ENCODE results near the gene ITGB3.

GRCh38 chr17:47358652-47359051 lies 105.0 kb downstream of the ITGB3 start:
- TF ChIP-seq CTCF (IDR thresholded peaks at IDR 0.05) = no peak
- TF ChIP-seq POLR2AphosphoS5 (IDR thresholded peaks at IDR 0.05) = no peak
- no peak for TF ChIP-seq POLR2A (IDR thresholded peaks at IDR 0.05)

Measured in breast epithelium (tissue), 3 donors.